RWPE1 (cell line): Measurements from ENCODE around the gene CACNA2D3.

Source experiments
- CTCF ChIA-PET: fragments of 350-600 bp; sonication (Branson Sonifier 250); formaldehyde crosslinking; extraction: SDS; loops from one replicate; lab custom pipeline; 2021; lab: Yijun Ruan, JAX
- POLR2A ChIA-PET: fragments of 400-600 bp; formaldehyde crosslinking; extraction: SDS; loops from one replicate; lab custom pipeline; 2020; ENCODE audit warnings: antibody characterized with exemption; ENCODE audit not compliant: low non-redundant PET; lab: Yijun Ruan, JAX
- DNase-seq: peaks from one replicate; pipeline ENCODE4 v3.0.0; 2012; ENCODE audit warnings: low spot score
- H3K27ac ChIP-seq: fragments of 450-650 bp; 2 replicates; pipeline ENCODE4 v1.5.1; 2017
- TF ChIP-seq, protein P1 (sequence below): fragments of 450-650 bp; conservative IDR thresholded peaks from 2 replicates; pipeline ENCODE4 v1.5.1; 2017; ENCODE audit warnings: low read depth, mild to moderate bottlenecking

CACNA2D3 gene

DNA sequence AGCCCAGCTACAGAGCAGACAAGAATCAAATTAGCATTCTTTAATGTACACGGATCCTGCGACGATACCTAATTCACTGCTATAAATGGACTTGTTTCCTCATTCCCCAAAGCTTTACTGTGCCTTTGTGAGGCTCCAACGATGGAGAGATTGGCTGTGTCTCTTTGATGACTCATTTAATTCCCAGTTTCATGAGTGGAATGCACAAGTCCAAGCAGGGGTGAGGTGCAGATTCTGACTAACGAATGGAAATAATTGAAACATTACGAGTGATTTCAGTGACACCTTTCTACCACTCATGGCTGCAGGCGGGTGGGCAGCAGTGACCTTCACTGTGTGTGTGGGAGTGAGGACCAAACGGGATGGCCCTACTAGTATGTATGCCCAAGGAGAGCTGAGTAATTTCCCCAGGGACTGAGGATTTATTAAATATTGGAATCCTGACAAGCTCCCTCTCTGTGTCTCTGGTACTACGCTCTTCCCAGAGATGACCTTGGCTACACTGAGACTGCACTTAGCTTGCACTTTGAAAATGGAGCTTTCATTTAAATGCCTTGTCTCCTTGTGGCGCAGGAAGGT lies 156.7 kb downstream of the CACNA2D3 start:
- POLR2A ChIA-PET = no interaction called here
- H3K27ac ChIP-seq = no peak overlapping the region
- CTCF ChIA-PET = no interaction called here
- TF ChIP-seq, protein P1, sequence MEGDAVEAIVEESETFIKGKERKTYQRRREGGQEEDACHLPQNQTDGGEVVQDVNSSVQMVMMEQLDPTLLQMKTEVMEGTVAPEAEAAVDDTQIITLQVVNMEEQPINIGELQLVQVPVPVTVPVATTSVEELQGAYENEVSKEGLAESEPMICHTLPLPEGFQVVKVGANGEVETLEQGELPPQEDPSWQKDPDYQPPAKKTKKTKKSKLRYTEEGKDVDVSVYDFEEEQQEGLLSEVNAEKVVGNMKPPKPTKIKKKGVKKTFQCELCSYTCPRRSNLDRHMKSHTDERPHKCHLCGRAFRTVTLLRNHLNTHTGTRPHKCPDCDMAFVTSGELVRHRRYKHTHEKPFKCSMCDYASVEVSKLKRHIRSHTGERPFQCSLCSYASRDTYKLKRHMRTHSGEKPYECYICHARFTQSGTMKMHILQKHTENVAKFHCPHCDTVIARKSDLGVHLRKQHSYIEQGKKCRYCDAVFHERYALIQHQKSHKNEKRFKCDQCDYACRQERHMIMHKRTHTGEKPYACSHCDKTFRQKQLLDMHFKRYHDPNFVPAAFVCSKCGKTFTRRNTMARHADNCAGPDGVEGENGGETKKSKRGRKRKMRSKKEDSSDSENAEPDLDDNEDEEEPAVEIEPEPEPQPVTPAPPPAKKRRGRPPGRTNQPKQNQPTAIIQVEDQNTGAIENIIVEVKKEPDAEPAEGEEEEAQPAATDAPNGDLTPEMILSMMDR = no peak
- DNase-seq = peak; percentile 6

DNA sequence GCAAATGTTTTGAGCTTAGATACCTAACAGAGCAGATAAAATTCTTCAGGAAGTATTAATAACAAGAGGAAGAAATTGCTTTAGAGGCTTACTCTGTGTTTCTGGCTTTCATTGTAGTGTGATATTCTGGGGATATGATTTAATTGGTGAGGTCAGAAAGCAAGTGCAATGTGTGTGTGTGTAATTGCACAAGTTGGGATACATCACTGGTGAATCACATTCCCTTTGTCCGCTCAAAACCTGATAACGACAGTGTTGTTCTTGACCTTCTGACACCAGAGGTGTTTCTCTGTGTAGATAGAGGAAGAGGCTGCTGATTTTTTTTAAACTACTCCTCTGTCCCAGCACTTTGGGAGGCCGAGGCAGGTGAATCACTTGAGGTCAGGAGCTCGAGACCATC lies 161.1 kb downstream of the CACNA2D3 start:
- POLR2A ChIA-PET = no interaction called here
- no peak overlapping the region for H3K27ac ChIP-seq
- DNase-seq = no peak
- CTCF ChIA-PET = no interaction called here
- TF ChIP-seq, protein P1 = no peak

DNA sequence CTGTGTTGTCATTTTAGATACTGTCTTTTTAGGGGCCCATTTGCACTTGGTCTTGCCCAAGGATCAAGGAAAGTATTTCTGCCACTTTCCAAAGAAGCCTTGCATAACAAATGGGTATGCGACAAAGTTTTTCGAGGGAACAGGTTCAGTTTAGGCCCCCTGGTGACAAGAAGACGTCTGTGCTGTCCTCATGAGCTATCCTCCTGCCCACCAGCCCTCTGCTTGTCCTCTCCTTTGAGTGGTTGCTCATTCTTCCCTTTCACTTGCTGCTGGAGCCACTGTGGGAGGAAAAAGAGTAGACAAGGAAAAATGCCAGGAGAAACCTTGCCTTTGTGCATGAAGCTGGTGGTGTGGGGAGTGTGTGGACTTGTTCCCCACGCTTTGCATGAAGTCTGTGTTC lies 171.9 kb downstream of the CACNA2D3 start:
- H3K27ac ChIP-seq = no peak overlapping the region
- TF ChIP-seq, protein P1 = no peak
- ChIA-PET POLR2A (no interaction called here), CTCF (interaction anchor here (0.7 kb wide), 1 partner anchor 298 kb away, joined by 5 read pairs; no protein-coding TSS in a partner anchor)
- DNase-seq = no peak

DNA sequence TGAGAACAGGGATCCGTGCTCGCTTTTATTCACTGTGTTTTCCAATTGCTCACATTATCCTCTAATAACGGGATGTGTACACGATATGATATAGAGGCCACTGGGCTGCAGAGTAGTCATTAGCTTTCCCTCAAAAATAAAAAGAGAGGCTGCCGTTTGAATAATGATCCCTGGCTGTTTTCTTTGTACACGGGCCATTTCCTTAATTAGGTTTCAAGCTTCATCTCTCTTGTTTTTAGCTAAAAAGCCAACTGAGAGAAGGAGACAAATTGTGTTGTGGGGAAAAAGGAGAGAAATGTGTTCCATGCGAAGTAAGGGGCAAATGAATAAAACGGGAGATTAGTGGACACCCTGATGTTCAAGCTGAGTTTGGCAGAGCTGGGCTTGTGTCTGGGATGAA lies 174.2 kb downstream of the CACNA2D3 start:
- TF ChIP-seq, protein P1 = no peak
- no peak overlapping the region for H3K27ac ChIP-seq
- POLR2A ChIA-PET = no interaction called here
- no peak for DNase-seq
- CTCF ChIA-PET = no interaction called here

DNA sequence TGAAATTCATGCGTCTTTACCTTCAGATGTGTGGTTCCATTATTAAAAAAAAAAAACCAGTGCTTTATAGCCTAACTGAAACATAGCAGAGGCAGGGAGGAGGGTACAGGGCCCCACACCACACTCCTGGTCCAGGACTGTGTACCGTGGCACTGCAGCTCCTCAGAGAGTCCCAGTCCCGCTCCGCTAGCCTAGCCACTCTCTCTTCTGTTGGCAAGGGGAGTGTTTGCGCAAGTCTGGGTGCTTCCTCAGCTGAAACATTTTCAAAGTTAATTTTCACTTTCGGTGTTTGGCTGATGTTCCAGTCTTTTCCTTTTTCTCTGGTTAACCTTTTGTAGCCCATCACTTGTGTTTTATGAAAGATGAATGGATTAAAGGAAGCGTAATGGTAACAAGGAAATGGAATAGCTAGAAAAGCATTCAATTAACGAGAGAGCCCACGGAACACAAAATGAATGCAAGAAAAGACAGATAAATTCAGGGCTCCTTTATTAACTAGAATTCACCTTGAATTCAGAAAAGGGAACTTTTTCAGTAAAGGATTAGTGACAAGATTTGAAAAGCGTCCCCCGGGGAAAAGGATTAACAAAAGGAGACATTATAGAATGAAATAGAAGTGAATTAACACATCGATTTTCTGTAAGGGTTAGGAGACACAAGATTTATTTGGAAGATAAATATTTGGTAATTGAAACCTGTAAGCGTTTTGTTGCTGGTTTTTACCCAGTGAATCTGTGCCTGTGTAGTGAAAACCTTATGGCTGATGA lies 177.0 kb downstream of the CACNA2D3 start:
- TF ChIP-seq, protein P1 = no peak
- POLR2A ChIA-PET = no interaction called here
- no peak for DNase-seq
- CTCF ChIA-PET = no interaction called here
- no peak overlapping the region for H3K27ac ChIP-seq

DNA sequence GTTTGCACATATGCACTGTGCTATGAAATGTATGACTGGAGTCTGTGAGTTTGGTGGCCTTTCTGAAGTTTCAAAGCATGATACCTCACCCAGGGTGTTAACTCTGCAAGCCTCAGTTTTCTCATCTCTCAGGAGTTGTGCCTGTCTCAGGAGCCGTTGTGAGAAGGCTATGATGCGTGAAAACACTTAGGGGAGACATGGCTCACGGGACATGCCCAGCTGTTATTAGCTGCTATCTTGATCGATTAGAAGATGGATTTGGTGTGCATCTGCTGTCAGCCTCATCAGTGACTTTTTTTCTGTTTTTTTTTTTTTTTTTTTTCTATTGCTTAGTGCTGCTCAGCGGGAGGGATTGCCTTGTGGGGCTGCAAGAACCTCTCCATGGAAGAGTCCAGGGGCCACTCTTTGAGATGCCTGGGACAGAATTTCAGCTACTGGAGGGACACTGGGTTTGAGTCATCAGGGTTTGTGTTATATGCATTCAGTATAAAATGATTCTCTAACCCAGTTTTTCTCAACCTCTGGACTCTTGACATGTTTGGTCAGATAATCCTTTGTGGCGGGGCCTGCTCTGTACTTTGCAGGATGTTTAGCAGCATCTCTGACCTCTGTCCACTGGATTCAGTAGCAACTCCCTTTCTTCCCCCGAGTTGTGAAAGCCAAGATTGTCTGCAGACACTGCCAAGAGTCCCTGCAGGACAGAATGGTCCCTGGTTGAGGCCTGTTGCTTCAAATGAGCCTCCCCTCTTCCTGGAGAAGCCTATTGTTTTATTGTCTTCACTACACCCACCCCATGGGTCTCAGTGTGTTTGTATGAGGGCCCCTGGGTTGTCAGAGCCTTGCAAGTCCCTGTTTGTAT lies 181.4 kb downstream of the CACNA2D3 start:
- TF ChIP-seq, protein P1 = no peak
- no peak for DNase-seq
- no peak overlapping the region for H3K27ac ChIP-seq
- CTCF ChIA-PET = no interaction called here
- POLR2A ChIA-PET = no interaction called here
